HG02870 (cell line): Measurements from ENCODE around the gene SH3BP5.
A peak's percentile ranks its signal among the peaks of the same experiment; 100 is the strongest.
"Not testable (repeated sequence)": the region's sequence is repeated elsewhere in the genome, so short reads cannot be mapped to it uniquely, and the experiment has no call there.

ENCODE experiments used
- ATAC-seq: cut with Tn5 transposase; IDR thresholded peaks from one replicate; pipeline ENCODE4 v1.9.1; 2021; ENCODE audit warnings: mild to moderate bottlenecking, moderate library complexity; ENCODE audit not compliant: unreplicated experiment

SH3BP5 gene, protein sequence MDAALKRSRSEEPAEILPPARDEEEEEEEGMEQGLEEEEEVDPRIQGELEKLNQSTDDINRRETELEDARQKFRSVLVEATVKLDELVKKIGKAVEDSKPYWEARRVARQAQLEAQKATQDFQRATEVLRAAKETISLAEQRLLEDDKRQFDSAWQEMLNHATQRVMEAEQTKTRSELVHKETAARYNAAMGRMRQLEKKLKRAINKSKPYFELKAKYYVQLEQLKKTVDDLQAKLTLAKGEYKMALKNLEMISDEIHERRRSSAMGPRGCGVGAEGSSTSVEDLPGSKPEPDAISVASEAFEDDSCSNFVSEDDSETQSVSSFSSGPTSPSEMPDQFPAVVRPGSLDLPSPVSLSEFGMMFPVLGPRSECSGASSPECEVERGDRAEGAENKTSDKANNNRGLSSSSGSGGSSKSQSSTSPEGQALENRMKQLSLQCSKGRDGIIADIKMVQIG

DNA sequence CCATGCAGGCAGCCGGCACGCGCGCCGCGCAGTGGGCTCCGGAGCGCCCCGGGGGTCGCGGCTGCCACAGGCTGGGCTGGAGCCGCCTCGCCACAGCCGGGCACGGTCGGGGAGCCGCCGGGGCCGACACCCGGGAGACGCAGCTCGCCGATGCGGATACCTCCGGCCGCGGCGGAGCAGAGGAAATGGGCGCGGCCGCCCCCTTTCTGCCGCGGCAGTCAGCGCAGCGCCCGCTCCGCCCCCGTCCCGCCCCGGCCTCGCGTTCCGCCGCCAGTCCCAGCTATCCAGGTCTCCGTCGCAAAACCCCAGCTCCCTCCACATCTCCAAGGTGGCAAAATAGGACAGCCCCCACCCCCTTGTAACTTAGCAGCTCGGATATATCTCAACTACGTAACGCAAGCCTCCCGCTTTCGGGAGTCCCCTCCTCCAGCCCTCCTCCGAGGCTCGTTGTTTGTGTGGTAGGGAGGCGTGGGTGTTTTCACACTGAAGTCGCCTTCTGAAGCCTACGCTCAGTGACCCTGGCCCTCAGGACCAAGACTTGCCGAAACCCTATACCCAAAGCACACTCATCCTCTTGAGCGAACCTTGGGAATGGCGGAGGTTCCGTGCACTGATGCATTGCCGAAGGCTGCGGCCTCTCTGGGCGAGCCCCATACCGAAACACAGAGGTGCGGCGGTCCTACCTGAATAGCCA is at the start of gene SH3BP5:
SH3BP5 (minus strand) TSS at position 182 of the 694 bp plus-strand sequence; CDS start at position 4, 178 bp downstream.
- peak; percentile 68 for ATAC-seq

DNA sequence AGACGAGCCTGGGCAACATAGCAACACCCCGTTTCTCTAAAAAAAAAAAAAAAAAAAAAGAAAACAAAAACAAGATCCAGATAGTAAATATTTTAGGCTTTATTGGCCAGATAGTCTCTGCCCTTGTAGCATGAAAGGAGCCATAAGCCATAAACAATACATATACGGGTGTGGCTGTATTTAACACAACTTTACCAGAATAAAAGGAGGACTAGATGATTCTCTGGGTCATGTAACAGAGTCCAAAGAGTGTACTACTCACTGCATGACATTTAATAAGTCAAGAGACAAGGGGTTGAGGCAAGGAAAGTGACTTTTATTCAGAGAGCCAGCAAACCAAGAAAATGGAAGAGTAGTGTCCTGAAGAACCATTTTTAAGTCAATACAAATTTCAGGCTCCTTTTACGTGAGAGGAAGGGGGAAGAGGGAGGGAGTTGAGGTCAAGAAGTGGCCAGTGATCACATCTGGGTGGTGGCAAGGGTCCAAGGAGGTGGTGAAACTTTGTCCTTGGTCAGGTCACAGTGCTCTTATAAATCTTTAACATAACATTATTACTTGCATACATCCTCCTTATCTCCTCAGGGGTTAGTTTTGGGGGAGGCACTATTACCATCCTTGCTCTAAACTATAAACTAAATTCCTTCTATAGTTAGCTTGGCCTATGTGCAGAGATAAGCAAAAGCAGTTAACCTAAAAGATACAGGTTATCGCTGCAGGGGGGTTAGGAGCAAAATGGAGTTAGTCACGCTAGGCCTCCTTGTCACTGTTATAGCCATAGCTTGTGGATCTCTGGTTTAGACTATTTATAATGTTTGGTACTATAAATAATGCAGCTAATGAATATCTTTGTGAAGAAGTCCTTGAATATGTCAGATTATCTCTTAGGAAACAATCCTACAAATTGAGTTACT is 48.8 kb upstream of the SH3BP5 start:
- ATAC-seq = no peak

DNA sequence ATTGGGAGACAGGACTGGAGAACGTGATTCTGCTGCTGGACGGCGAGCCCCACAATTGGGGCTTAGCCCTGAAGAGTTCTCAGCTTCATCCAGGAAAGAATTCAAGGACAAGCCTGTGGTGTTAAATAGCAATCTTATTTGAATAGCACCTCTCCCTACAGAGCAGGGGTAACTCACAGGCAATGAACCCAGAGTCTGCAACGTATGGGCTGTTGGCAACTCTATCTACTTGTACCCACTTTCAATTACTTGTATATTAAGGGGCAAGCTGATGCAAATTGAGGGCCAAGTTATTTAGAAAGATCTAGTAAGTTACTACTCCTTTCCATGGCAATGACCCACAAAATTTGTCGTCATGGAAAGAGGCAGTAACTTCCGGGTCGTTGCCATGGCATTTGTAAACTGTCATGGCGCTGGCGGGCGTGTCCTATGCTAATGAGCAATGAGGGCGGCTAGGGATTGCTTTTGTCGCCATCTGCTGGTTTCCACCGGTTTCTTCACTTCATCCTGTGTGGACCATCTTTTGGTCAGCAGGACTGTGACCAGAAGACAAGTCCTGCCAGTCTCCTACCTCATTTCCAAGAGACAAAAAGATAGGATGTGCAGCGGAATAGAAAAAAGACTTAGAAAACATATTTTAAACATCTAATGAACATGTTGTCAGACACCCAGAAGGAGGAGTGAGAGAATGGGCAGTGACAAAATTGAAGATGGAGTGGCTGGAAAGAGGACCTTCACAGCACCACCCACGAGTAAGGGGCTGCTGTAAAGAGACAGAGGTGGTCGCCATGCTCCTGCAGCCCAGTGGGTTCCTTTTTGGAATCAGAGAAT is 45.8 kb upstream of the SH3BP5 start:
- ATAC-seq = peak; percentile 91

DNA sequence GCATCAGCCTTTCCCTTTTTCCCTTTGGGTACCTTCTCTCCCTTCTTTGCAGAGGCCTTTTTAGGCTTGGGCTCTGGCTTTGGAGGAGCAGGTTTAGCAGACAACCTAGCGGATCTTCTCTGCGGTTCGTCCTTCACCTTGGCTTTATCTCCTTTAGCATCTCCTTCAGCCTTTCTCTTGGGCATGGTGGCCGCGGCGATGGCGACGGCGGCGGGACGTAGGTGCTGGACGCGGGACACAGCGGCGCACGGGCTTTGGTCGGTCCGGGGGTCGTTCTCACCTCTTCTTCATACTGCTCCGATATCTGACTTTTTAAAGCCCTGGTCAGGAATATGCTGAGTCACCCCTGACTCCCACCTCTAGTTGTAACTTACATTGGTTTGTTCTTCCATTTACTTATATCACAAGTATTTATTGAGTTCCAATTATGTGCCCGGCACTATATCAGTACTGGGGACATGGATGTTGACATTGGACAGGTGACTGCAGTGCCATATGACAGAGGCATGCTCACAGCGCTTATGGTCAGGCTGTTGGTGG is 43.1 kb upstream of the SH3BP5 start:
- ATAC-seq = no peak

DNA sequence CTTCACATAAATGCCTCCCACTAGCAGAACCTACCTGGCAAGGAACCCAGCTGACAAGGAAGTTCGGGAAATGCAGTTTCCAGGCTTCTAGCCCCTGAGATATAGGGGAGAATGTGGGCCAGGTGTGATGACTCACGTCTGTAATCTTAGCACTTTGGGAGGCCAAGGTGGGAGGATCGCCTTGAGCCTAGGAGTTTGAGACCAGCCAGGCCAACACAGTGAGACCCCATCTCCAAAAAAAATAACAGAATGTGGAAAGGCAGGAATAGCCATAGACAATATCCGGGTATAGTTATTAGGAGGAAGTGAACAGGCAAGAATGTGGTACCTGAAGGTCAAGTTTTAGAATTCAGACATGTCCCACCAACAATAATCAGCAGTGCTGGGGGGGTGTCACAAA is 40.5 kb upstream of the SH3BP5 start:
- ATAC-seq = no peak

DNA sequence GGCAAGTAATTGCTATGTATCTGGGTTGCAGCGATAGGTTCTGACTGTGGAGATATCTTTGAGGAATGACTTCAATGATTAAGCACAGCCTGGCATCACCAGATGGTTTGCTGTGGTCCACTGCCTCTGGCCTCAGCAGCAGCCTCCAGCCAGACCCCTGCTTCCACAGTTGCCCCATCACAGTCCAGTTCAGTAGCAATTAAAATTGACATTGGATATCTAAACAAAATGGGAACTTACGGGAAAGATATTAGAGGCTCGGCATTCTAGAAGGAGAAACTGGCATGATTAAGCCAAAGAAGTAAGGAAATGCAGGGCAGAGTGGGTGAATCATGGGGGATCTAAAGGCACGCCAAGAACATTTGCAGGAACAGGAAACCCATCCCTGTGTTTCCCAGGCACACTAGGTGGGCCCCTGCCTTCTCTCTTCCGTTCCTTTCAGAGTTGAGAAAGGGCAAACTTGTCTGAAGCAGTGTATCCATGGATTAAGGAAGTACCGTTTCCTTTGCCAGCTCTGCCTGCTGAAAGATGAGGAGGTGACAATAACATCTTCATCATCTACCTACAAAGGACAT is 36.3 kb upstream of the SH3BP5 start:
- ATAC-seq = no peak

DNA sequence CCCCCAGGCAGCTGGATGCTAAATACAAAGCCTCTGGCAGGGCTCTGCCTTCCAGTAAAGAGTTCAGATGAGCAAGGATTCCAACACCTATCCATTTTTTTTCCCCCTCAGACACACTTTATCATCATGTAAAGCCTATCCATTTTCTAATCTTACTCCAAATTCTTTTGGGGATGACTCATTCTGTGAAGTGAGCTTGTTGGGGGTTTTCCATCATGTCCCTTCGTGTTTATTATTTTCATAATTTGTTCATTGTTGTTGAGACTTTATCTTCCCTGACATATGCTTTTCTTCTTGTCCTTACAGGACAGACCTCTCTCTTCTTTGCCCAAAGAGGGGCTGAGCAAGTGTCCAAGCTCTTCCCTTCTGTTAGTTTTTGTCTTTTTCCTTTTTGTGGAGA is 34.7 kb upstream of the SH3BP5 start:
- ATAC-seq = no peak

DNA sequence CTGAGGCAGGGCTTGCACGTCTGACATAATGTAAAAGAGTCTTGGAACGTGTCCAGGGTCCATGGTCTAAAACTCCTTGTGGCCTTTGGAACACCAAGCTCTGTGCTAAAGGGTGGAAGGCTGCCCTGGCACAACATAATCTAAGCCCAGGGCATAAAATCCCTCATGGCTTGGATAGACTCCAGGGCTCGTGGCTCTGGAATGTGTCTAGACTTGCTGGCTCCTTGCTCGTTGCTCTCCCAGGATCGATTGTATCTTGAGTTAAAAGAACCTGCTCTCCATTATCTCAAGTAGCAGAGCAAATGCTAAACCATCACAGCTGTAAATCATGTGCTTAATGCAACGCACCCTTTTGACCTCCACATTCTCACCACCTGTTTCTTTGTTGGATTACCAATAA is 31.7 kb upstream of the SH3BP5 start:
- not testable (repeated sequence) for ATAC-seq

DNA sequence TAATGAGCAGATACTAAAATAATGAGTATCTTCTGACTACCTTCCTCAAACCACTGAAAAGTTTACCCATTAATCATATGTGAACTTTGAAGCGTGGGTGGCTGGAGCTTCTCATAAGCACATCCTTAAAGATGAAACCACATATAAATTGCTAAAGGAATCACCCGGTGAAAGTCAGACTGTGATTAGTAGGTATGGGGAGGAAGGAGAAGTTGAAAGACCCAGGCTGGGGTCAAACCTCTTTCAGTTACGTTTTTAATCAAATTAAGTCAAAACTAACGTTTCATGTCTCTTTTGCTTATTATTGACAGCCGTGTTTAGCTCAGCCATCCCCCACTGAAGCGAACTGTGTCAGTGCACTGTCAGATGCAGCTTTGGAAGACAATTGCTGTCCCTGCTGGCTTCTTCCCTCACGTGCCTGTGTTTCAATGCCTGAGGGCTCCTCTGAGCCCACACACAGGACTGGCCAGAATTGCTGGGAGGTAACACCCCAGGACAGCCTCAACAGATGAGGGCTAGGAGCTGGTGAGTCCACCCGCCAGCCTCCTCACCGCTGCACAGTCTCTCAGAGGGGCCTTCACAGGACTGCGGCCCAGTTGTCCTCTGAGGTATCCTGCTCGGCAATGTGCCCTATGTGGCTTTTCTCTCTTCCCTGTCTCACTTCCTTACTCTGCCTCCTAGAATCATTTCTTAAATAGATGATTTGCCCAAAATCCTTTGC is 29.3 kb upstream of the SH3BP5 start:
- peak; percentile 75 for ATAC-seq

DNA sequence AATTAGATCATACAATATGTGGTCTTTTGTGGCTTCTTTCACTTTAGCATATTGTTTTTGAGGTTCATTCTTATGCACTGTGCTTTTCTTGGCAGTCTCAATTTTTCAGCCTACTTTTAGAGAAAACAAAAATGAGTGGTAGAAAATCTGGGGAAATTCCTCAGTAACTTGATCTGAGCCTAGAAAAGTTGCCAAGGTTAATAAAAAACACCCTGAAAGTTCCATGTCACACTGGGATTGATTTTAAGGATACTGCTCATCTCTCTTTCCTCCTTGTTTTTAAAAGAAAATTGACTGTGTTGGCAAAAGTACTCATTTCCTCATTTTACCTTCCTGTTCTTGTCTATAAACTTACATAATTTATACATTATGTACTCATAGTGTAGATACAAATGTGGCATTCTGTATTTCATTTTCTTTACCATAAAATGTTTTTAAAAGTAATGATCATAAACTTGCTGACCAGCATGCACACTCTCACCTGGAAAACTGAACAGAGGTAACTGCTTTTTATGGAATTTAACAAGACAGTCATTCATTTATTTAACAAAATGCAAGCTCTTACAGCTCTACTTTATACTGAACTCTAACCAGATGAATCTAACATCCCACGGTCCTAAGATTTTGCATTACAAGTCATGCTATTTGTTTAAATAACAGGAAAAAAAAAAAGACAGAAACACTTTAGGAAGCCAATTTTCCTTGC is 28.6 kb upstream of the SH3BP5 start:
- no peak for ATAC-seq

DNA sequence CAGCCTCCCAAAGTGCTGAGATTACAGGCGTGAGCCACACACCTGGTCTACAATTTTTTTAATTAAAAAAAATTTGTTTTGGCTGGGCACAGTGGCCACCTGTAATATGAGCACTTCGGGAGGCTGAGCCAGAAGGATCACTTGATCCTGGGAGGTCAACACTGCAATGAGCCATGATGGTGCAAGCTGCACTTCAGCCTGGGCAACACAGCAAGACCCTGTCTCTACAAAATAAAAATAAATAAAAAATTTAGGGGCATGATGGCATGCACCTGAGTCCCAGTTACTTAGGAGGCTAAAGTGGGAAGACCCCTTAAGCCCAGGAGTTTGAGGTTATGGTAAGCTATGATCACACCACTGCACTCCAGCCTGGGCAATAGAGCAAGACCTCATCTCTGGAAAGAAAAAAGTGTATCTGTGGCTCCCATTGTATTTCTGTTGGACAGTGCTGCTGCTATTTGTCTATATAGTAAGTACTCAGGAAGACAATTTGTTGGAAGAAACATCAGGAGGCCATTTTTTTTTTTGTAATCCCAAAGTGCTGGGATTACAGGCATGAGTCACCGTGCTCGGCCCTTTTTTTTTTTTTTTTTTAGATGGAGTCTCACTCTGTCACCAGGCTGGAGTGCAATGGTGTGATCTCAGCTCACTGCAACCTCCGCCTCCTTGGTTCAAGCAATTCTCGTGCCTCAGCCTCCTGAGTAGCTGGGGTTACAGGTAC is 27.5 kb upstream of the SH3BP5 start:
- no peak for ATAC-seq

DNA sequence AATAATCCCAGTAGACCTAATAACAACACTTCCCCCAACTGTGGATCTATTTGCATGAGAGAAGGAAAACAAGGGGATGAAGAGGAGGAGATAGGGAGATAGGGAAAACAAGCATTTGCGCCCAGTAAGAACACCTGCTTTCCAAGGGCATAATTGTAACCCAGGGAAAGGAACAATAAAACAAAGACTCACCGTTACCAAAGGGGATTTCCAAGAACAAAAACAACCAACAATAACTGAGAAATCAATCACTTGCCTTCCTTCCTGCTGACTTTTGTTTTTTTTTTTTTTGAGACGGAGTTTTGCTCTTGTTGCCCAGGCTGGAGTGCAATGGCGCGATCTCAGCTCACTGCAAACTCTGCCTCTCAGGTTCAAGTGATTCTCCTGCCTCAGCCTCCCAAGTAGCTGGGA is 24.3 kb upstream of the SH3BP5 start:
- ATAC-seq = not testable (repeated sequence)

DNA sequence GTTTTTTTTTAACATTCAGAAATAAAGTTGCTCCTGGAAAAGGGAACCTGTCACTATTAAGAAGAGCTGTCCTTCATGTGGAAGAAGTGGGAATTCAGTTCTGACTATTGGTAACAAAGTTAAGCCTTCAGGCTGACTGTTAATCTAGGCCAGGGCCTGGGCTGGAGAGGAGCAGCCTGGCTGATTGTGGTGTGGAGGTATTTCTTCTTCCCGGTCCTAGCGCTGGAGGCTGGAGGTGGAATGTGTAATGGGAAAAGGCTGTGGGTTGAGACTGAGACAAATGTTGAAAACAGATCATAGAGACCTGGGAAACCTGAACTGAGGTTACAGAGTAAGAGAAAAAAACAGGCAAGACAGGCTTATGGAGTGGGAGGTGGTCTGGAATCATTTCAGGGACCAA is 23.8 kb upstream of the SH3BP5 start:
- no peak for ATAC-seq

DNA sequence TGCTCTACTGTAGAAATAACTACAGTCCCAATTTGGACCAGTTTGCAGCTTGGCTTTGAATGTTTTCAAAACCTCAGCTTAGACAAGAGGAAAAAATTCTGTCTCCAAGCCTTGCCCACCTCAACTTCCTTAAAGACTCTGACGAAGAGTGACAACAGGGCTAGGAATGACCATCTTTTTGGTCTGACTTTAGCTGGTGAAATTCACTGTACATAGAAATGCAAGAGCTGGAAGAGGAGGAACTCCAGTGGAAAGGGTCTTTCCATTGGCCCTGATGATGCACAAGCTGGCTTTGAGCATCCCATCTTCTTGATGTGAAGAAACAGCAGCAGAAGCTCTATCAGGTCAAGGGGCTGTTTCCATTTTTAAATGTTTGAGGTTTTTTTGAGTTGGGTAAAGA is 22.7 kb upstream of the SH3BP5 start:
- ATAC-seq = no peak

DNA sequence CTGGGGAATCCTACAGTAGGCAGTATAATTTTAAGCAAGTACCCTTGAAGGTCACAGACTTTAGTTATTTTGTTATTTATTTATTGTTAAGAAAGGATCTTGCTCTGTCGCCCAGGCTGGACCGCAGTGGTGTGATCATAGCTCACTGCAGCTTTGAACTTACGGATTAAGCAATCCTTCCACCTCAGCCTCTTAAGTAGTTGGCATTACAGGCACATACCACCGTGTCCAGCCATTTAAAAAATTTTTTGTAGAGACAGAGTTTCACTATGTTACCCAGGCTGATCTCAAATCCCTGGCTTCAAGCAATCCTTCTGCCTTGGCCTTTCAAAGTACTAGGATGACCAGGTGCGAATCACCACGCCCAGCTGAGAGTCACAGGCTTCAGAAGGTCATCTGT is 22.1 kb upstream of the SH3BP5 start:
- no peak for ATAC-seq

DNA sequence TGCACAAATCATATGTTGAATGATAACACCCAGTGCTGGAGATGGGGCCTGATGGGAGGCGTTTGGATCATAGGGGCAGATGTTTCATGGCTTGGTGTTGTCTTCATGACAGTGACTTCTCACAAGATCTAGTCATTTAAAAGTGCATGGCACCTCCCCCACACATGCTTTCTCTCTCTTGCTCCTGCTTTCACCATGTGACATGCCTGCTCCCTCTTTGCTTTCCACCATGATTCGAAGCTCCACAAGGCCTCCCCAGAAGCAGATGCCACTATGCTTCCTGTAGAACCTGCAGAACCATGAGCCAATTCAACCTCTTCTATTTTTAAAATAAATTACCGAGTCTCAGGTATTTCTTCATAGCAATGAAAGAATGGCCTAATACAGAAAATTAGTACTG is 17.8 kb upstream of the SH3BP5 start:
- ATAC-seq = no peak

DNA sequence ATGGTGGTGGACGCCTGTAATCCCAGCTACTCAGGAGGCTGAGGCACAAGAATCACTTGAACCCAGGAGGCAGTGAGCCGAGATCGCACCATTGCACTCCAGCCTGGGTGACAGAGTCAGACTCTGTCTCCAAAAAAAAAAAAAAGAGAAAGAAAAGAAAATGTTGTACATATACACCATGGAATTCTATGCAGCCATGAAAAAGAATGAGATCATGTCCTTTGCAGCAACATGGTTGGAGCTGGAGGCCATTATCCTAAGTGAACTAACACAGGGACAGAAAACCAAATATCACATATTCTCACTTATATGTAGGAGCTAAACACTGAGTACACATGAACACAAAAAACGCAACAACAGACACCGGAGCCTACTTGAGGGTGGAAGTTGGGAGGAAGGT is 17.1 kb upstream of the SH3BP5 start:
- not testable (repeated sequence) for ATAC-seq

DNA sequence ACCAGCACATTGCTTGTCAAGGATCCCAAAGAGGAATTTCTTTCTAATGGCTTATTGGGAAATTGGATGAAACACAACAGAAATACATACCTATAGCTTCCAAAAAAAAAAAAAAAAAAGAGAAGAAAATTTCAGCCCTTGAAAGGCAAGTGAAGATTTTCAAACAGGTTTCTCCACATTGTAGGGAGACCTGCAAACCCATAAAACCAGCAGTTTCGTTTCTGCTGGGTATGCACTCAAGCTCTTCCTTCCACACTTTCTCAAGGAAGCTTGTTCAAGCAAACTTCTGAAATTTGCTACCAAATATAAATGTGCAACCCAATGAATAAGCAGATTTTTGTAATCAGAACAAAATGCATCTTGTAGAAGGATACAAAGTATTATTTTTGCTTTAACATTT is 15.9 kb upstream of the SH3BP5 start:
- ATAC-seq = no peak
